ENCODE measurements around the gene SLC35D1.

The SLC35D1 gene

GRCh38 chr1:67031859-67032247 is 22.1 kb downstream of the SLC35D1 start:
- no peaks in the 10 kb centered on the region for H3K27me3 ChIP-seq (ENCODE audit: insufficient read depth, low read length)
- H3K4me1 ChIP-seq (ENCODE audit: insufficient read depth, low read length): no peaks in the 10 kb centered on the region
- H3K9me3 ChIP-seq (ENCODE audit: low read length): peaks cover 6% of the 10 kb centered on the region
- H3K4me3 ChIP-seq (ENCODE audit: low read length): no peak overlapping the region
- peaks cover 28% of the 10 kb centered on the region for H3K36me3 ChIP-seq (ENCODE audit: insufficient read depth, low read length)
- no peak overlapping the region for H2AFZ ChIP-seq (ENCODE audit: low read depth, low read length)

GRCh38 chr1:67031121-67031858 is 22.7 kb downstream of the SLC35D1 start:
- H3K27me3 ChIP-seq (ENCODE audit: insufficient read depth, low read length): no peaks in the 10 kb centered on the region
- H3K36me3 ChIP-seq (ENCODE audit: insufficient read depth, low read length): peaks cover 24% of the 10 kb centered on the region
- no peaks in the 10 kb centered on the region for H3K4me1 ChIP-seq (ENCODE audit: insufficient read depth, low read length)
- H3K9me3 ChIP-seq (ENCODE audit: low read length): peaks cover 4% of the 10 kb centered on the region
- no peak overlapping the region for H2AFZ ChIP-seq (ENCODE audit: low read depth, low read length)
- no peak overlapping the region for H3K4me3 ChIP-seq (ENCODE audit: low read length)

GRCh38 chr1:67029472-67029871 is 24.5 kb downstream of the SLC35D1 start:
- no peaks in the 10 kb centered on the region for H3K4me1 ChIP-seq (ENCODE audit: insufficient read depth, low read length)
- no peaks in the 10 kb centered on the region for H3K27me3 ChIP-seq (ENCODE audit: insufficient read depth, low read length)
- peaks cover 24% of the 10 kb centered on the region for H3K36me3 ChIP-seq (ENCODE audit: insufficient read depth, low read length)
- H3K9me3 ChIP-seq (ENCODE audit: low read length): no peaks in the 10 kb centered on the region
- no peak overlapping the region for H2AFZ ChIP-seq (ENCODE audit: low read depth, low read length)
- no peak overlapping the region for H3K4me3 ChIP-seq (ENCODE audit: low read length)

- peaks cover 51% of the 10 kb centered on the region for H3K36me3 ChIP-seq (ENCODE audit: insufficient read depth, low read length)
- H2AFZ ChIP-seq (ENCODE audit: low read depth, low read length): no peak overlapping the region
Measured at GRCh38 chr1:67020765-67021164, 33.2 kb downstream of the SLC35D1 start.

GRCh38 chr1:67020304-67020703 is 33.6 kb downstream of the SLC35D1 start:
- Histone ChIP-seq H3K27me3 (ENCODE audit: insufficient read depth, low read length) (no peaks in the 10 kb centered on the region), H3K9me3 (ENCODE audit: low read length) (peaks cover 3% of the 10 kb centered on the region), H3K4me3 (ENCODE audit: low read length) (no peak overlapping the region), H3K36me3 (ENCODE audit: insufficient read depth, low read length) (peaks cover 51% of the 10 kb centered on the region), H3K4me1 (ENCODE audit: insufficient read depth, low read length) (no peaks in the 10 kb centered on the region), H2AFZ (ENCODE audit: low read depth, low read length) (no peak overlapping the region)

More at GRCh38 chr1:67020765-67021164, 33.2 kb downstream of the SLC35D1 start:
- Histone ChIP-seq H3K27me3 (ENCODE audit: insufficient read depth, low read length) (no peaks in the 10 kb centered on the region), H3K4me3 (ENCODE audit: low read length) (no peak overlapping the region), H3K4me1 (ENCODE audit: insufficient read depth, low read length) (no peaks in the 10 kb centered on the region), H3K9me3 (ENCODE audit: low read length) (peaks cover 3% of the 10 kb centered on the region)

- no peak overlapping the region for H2AFZ ChIP-seq (ENCODE audit: low read depth, low read length)
- no peaks in the 10 kb centered on the region for H3K4me1 ChIP-seq (ENCODE audit: insufficient read depth, low read length)
- peaks cover 45% of the 10 kb centered on the region for H3K36me3 ChIP-seq (ENCODE audit: insufficient read depth, low read length)
- peaks cover 4% of the 10 kb centered on the region for H3K9me3 ChIP-seq (ENCODE audit: low read length)
- H3K27me3 ChIP-seq (ENCODE audit: insufficient read depth, low read length): no peaks in the 10 kb centered on the region
- no peak overlapping the region for H3K4me3 ChIP-seq (ENCODE audit: low read length)
Measured at GRCh38 chr1:67019600-67020136, 34.3 kb downstream of the SLC35D1 start.

- Histone ChIP-seq H3K4me3 (ENCODE audit: low read length) (no peak overlapping the region), H3K9me3 (ENCODE audit: low read length) (peaks cover 5% of the 10 kb centered on the region), H3K36me3 (ENCODE audit: insufficient read depth, low read length) (peaks cover 42% of the 10 kb centered on the region), H2AFZ (ENCODE audit: low read depth, low read length) (no peak overlapping the region), H3K4me1 (ENCODE audit: insufficient read depth, low read length) (no peaks in the 10 kb centered on the region), H3K27me3 (ENCODE audit: insufficient read depth, low read length) (no peaks in the 10 kb centered on the region)
Measured at GRCh38 chr1:67019121-67019520, 34.8 kb downstream of the SLC35D1 start.

GRCh38 chr1:67018574-67018973 is 35.4 kb downstream of the SLC35D1 start:
- H3K4me3 ChIP-seq (ENCODE audit: low read length): no peak overlapping the region
- peaks cover 42% of the 10 kb centered on the region for H3K36me3 ChIP-seq (ENCODE audit: insufficient read depth, low read length)
- no peaks in the 10 kb centered on the region for H3K4me1 ChIP-seq (ENCODE audit: insufficient read depth, low read length)
- peaks cover 5% of the 10 kb centered on the region for H3K9me3 ChIP-seq (ENCODE audit: low read length)
- H2AFZ ChIP-seq (ENCODE audit: low read depth, low read length): no peak overlapping the region
- H3K27me3 ChIP-seq (ENCODE audit: insufficient read depth, low read length): no peaks in the 10 kb centered on the region

- Histone ChIP-seq H3K27me3 (ENCODE audit: insufficient read depth, low read length) (no peaks in the 10 kb centered on the region), H3K36me3 (ENCODE audit: insufficient read depth, low read length) (peaks cover 29% of the 10 kb centered on the region), H3K4me3 (ENCODE audit: low read length) (no peak overlapping the region), H2AFZ (ENCODE audit: low read depth, low read length) (no peak overlapping the region), H3K4me1 (ENCODE audit: insufficient read depth, low read length) (no peaks in the 10 kb centered on the region), H3K9me3 (ENCODE audit: low read length) (peaks cover 6% of the 10 kb centered on the region)
Measured at GRCh38 chr1:67013573-67013972, 40.4 kb downstream of the SLC35D1 start.

GRCh38 chr1:67009792-67010191 is 44.2 kb downstream of the SLC35D1 start:
- Histone ChIP-seq H3K9me3 (ENCODE audit: low read length) (peaks cover 5% of the 10 kb centered on the region), H3K27me3 (ENCODE audit: insufficient read depth, low read length) (no peaks in the 10 kb centered on the region), H3K36me3 (ENCODE audit: insufficient read depth, low read length) (peaks cover 31% of the 10 kb centered on the region), H3K4me3 (ENCODE audit: low read length) (no peak overlapping the region), H2AFZ (ENCODE audit: low read depth, low read length) (no peak overlapping the region), H3K4me1 (ENCODE audit: insufficient read depth, low read length) (no peaks in the 10 kb centered on the region)

- Histone ChIP-seq H2AFZ (ENCODE audit: low read depth, low read length) (no peak overlapping the region), H3K4me3 (ENCODE audit: low read length) (no peak overlapping the region), H3K9me3 (ENCODE audit: low read length) (peaks cover 2% of the 10 kb centered on the region), H3K36me3 (ENCODE audit: insufficient read depth, low read length) (peaks cover 35% of the 10 kb centered on the region), H3K4me1 (ENCODE audit: insufficient read depth, low read length) (no peaks in the 10 kb centered on the region), H3K27me3 (ENCODE audit: insufficient read depth, low read length) (no peaks in the 10 kb centered on the region)
Measured at GRCh38 chr1:67005068-67005467, 48.9 kb downstream of the SLC35D1 start.

GRCh38 chr1:67004176-67004575 is 49.8 kb downstream of the SLC35D1 start:
- Histone ChIP-seq H3K9me3 (ENCODE audit: low read length) (no peaks in the 10 kb centered on the region), H3K36me3 (ENCODE audit: insufficient read depth, low read length) (peaks cover 29% of the 10 kb centered on the region), H2AFZ (ENCODE audit: low read depth, low read length) (no peak overlapping the region), H3K4me1 (ENCODE audit: insufficient read depth, low read length) (no peaks in the 10 kb centered on the region), H3K4me3 (ENCODE audit: low read length) (no peak overlapping the region), H3K27me3 (ENCODE audit: insufficient read depth, low read length) (no peaks in the 10 kb centered on the region)

GRCh38 chr1:67001682-67002425 is 52.1 kb downstream of the SLC35D1 start:
- Histone ChIP-seq H2AFZ (ENCODE audit: low read depth, low read length) (no peak overlapping the region), H3K36me3 (ENCODE audit: insufficient read depth, low read length) (peaks cover 21% of the 10 kb centered on the region), H3K27me3 (ENCODE audit: insufficient read depth, low read length) (no peaks in the 10 kb centered on the region), H3K4me3 (ENCODE audit: low read length) (no peak overlapping the region), H3K9me3 (ENCODE audit: low read length) (no peaks in the 10 kb centered on the region), H3K4me1 (ENCODE audit: insufficient read depth, low read length) (no peaks in the 10 kb centered on the region)
